Loucy (cell line): ENCODE measurements around the gene ACY1.
A peak's percentile ranks its signal among the peaks of the same experiment; 100 is the strongest.

Experiments used
- H2AFZ ChIP-seq: fragments of 200-600 bp; sonication (generic); 2 replicates; pipeline ENCODE4 v1.6.0; 2016; ENCODE audit warnings: antibody characterized with exemption, mild to moderate bottlenecking, low read length, moderate library complexity
- H3F3A ChIP-seq: fragments of 200-600 bp; 2 replicates; pipeline ENCODE4 v1.6.0; 2016; ENCODE audit warnings: antibody characterized with exemption, low read depth, mild to moderate bottlenecking
- H3K27me3 ChIP-seq: fragments of 200-600 bp; sonication (generic); 2 replicates; pipeline ENCODE4 v1.6.1; 2014; ENCODE audit warnings: low read length, mild to moderate bottlenecking; ENCODE audit not compliant: insufficient read depth, poor library complexity, severe bottlenecking
- H3K36me3 ChIP-seq: fragments of 200-600 bp; sonication (generic); 2 replicates; pipeline ENCODE4 v1.6.1; 2016; ENCODE audit warnings: low read length; ENCODE audit not compliant: insufficient read depth
- H3K4me1 ChIP-seq: fragments of 200-600 bp; sonication (generic); 2 replicates; pipeline ENCODE4 v1.5.1; 2014; ENCODE audit warnings: low read length, mild to moderate bottlenecking; ENCODE audit not compliant: insufficient read depth, poor library complexity, severe bottlenecking
- H3K4me2 ChIP-seq: fragments of 200-600 bp; sonication (generic); 2 replicates; pipeline ENCODE4 v1.6.0; 2014; ENCODE audit warnings: antibody characterized with exemption, low read length, low read depth, mild to moderate bottlenecking; ENCODE audit not compliant: poor library complexity, severe bottlenecking
- H3K4me3 ChIP-seq: fragments of 200-600 bp; sonication (generic); 2 replicates; pipeline ENCODE4 v1.5.1; 2014; ENCODE audit warnings: low read length, mild to moderate bottlenecking, mixed read lengths; ENCODE audit not compliant: poor library complexity, severe bottlenecking
- H3K79me2 ChIP-seq: fragments of 200-600 bp; sonication (generic); 2 replicates; pipeline ENCODE4 v1.6.1; 2014; ENCODE audit warnings: low read length; ENCODE audit not compliant: insufficient read depth
- H3K9ac ChIP-seq: fragments of 200-600 bp; sonication (generic); 2 replicates; pipeline ENCODE4 v1.6.0; 2014; ENCODE audit warnings: mild to moderate bottlenecking, low read depth, low read length, moderate library complexity; ENCODE audit not compliant: poor library complexity, severe bottlenecking
- H3K9me2 ChIP-seq: fragments of 200-600 bp; sonication (generic); replicated peaks from 2 replicates; pipeline ENCODE4 v1.6.1; 2016; ENCODE audit warnings: low read depth, low read length, mixed read lengths
- H3K9me3 ChIP-seq: fragments of 200-600 bp; sonication (generic); 2 replicates; pipeline ENCODE4 v1.6.1; 2014; ENCODE audit warnings: mild to moderate bottlenecking, antibody characterized with exemption, low read length, low read depth; ENCODE audit not compliant: insufficient read depth
- H4K20me1 ChIP-seq: fragments of 200-600 bp; sonication (generic); 2 replicates; pipeline ENCODE4 v1.6.0; 2014; ENCODE audit warnings: antibody characterized with exemption, low read length, mild to moderate bottlenecking; ENCODE audit not compliant: insufficient read depth, poor library complexity, severe bottlenecking
- CTCF ChIP-seq: fragments of 200-600 bp; sonication (generic); conservative IDR thresholded peaks from 2 replicates; pipeline ENCODE4 v1.5.1; 2014; ENCODE audit warnings: mild to moderate bottlenecking, antibody characterized with exemption, low read length
- EZH2phosphoT487 ChIP-seq: fragments of 200-600 bp; IDR thresholded peaks from 2 replicates; pipeline ENCODE4 v1.6.1; 2018; ENCODE audit warnings: antibody characterized with exemption, mild to moderate bottlenecking, moderate library complexity, borderline replicate concordance

The ACY1 gene

GRCh38 chr3:52022323-52023100 lies 39.2 kb downstream of the ACY1 start:
- H4K20me1 ChIP-seq: no peaks in the 10 kb centered on the region
- H2AFZ ChIP-seq: no peak overlapping the region
- no peaks in the 10 kb centered on the region for H3K36me3 ChIP-seq
- no peak overlapping the region for H3K4me3 ChIP-seq
- TF ChIP-seq CTCF: no peak
- no peak for TF ChIP-seq EZH2phosphoT487
- H3F3A ChIP-seq: no peaks in the 10 kb centered on the region
- H3K9ac ChIP-seq: no peak overlapping the region
- no peaks in the 10 kb centered on the region for H3K9me2 ChIP-seq
- H3K27me3 ChIP-seq: no peaks in the 10 kb centered on the region
- H3K4me2 ChIP-seq: no peak overlapping the region
- no peaks in the 10 kb centered on the region for H3K79me2 ChIP-seq
- H3K9me3 ChIP-seq: no peaks in the 10 kb centered on the region
- peaks cover 8% of the 10 kb centered on the region for H3K4me1 ChIP-seq

GRCh38 chr3:52023101-52023770 lies 39.9 kb downstream of the ACY1 start:
- Histone ChIP-seq H3K9me3 (no peaks in the 10 kb centered on the region), H2AFZ (no peak overlapping the region), H3K4me3 (no peak overlapping the region), H4K20me1 (no peaks in the 10 kb centered on the region), H3K9ac (no peak overlapping the region), H3K79me2 (no peaks in the 10 kb centered on the region), H3K9me2 (no peaks in the 10 kb centered on the region), H3K36me3 (no peaks in the 10 kb centered on the region), H3K27me3 (no peaks in the 10 kb centered on the region), H3K4me2 (no peak overlapping the region), H3F3A (no peaks in the 10 kb centered on the region), H3K4me1 (peaks cover 8% of the 10 kb centered on the region)
- TF ChIP-seq CTCF (no peak), EZH2phosphoT487 (no peak)

GRCh38 chr3:52023860-52024764 lies 40.8 kb downstream of the ACY1 start:
- Histone ChIP-seq H3K4me3 (no peak overlapping the region), H3K9me3 (no peaks in the 10 kb centered on the region), H4K20me1 (no peaks in the 10 kb centered on the region), H3K9me2 (no peaks in the 10 kb centered on the region), H3K36me3 (no peaks in the 10 kb centered on the region), H3K4me2 (no peak overlapping the region), H3K9ac (no peak overlapping the region), H3F3A (no peaks in the 10 kb centered on the region), H3K27me3 (no peaks in the 10 kb centered on the region), H3K4me1 (peaks cover 8% of the 10 kb centered on the region), H3K79me2 (no peaks in the 10 kb centered on the region), H2AFZ (peak overlapping the region; percentile 51)
- no peak for TF ChIP-seq CTCF
- no peak for TF ChIP-seq EZH2phosphoT487
